H1 (cell line): ENCODE measurements around the gene RGS14. TPM values are rescaled to one million over a fixed set of nuclear protein-coding genes. Genes with fewer than 3 reads are reported as not detected.

Experiments
- KDM4A ChIP-seq: IDR thresholded peaks from one replicate; pipeline ENCODE4 v1.7.1; 2012; ENCODE audit warnings: low read depth, mild to moderate bottlenecking, moderate library complexity, low read length, inconsistent platforms; ENCODE audit not compliant: severe bottlenecking
- RNF2 ChIP-seq: fragments of 200-900, 300-1000 bp; sonication (generic); IDR thresholded peaks from 2 replicates; pipeline ENCODE4 v1.7.1; 2016; ENCODE audit warnings: borderline replicate concordance, low read depth, mild to moderate bottlenecking, antibody characterized with exemption, low read length; ENCODE audit not compliant: poor library complexity, severe bottlenecking; ENCODE audit errors: missing control alignments
- polyA plus RNA-seq, 7 experiments: library from polyadenylated mRNA; depleted of rRNA in 3 of 7; stranded (reverse) in 5 of 7; unstranded in 2 of 7; fragments of >200 nt in 5 of 7; fragments of 200-250 nt in 2 of 7; gene quantifications; 1 replicate in 5 of 7; 2 replicates in 1 of 7; 4 replicates in 1 of 7; pipeline versions ENCODE4 v1.2.1 to v1.2.3, GENCODE V29; 2011 to 2013; ENCODE audit warnings: missing spikeins in 2 of 7, mixed read lengths in 2 of 7
- total RNA-seq: library from RNA; stranded (reverse); fragmentation: NEBNext Ultra II Directional; extraction: Animal tissue kit (Norgen Biotek cat#: 25700); gene quantifications from 2 replicates; pipeline ENCODE4 v1.2.1, GENCODE V29; 2021

RGS14 gene
- total and polyA plus RNA-seq, 2 of the 8 experiments (the other 6 are each of a cell fraction or from before 2014, with no cell fraction given) = 24.4 to 46.1 TPM

DNA sequence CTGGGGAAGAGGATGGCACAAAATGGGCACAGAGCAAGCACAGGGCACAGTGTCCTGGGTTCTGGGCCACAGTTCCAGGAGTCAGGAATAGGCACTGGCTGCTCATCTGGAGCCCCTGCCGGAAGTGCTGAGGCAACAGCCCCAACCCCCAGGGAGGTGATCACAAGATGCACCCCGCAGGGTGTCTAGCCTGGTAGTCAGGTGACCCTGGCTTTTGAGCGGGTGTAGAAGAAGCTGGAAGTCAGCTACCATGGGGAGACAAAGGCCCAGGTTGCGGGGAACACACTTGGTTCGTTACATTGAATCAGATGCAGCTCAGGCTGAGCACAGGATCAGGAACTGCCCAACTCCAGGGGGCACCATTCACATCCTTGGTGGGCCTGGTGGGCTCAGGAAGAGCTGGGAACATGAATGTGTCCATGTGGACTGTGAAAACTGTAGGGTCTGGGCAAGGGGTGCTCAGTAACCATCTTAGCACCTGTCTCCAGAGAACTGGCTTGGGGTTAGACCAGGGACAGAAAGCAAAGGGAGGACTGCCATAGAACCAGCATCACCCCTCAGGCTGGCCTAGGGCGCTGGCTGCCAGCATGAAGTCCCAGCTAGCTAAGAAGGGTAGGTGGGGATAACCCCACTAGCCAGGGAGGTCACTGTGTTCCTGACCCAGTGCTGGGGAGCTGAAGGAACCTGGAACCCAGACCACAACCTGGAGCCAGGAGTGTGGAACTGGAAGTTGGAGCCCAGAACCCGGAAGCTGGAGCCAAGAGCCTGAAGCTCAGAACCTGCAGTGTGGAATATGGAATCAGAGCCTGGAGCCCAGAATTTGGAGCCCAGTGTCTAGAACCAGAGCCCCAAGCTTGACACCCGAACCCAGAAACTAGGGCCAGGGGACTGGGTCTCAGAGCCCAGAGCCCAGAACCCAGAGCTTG lies 20.4 kb downstream of the RGS14 start (continued):
- TF ChIP-seq RNF2 = no peak
- no peak for TF ChIP-seq KDM4A
